NCI-H446 treated with DMSO at 0.1 percent for 48 hours (cell line): Measurements from ENCODE around the gene C1orf232.
A peak's percentile ranks its signal among the peaks of the same experiment; 100 is the strongest.

ENCODE experiments used
- DNase-seq: peaks from one replicate; lab custom pipeline; 2025; lab: John Stamatoyannopoulos, UW

Gene C1orf232

DNA sequence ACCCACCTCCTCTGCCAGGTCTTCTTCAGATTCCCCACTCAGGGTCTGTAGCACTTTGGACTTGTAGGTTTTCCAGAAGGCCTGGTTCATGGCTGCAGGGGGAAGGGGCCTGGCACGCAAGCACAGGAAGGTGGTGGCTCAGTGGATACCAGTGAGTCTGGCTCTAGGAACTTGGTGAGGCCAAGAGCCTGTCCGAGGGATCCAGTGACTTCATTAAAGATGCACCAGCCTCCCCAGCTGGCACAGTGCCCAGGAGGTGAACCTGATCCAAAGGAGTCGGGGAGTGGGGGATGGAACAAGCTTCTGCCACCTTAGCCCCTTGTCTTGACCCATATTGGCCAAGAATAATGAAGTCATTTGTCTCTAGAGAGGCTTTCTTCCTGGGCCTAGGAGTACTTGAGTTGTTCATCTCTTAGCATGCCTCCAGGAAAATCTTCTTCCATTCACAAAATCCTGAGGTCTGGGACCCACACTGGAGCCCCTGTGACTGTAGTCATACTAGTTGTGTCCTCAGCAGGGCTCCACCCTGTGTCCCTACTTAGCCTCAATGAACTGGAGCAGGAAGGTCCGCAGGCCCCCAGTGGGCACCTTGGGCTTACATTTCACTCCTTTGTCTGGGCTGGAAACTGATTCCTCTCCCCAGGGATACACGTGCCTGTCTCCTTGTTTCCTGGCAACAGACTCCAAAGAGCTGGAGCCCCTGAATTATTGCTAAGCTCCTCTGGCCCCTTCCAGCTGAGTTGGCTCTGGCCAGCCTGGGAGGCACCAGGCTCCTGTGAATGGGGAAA lies at the start of gene C1orf232:
Gene C1orf232, minus strand, starts transcription at position 554 of the 788 bp plus-strand sequence. Its CDS starts 464 bp downstream, at position 90.
- peak; percentile 17 for DNase-seq

- DNase-seq, result no peak
These were observed 46.5 kb upstream of the C1orf232 start for GRCh38 chr1:26215246-26215645.

DNA sequence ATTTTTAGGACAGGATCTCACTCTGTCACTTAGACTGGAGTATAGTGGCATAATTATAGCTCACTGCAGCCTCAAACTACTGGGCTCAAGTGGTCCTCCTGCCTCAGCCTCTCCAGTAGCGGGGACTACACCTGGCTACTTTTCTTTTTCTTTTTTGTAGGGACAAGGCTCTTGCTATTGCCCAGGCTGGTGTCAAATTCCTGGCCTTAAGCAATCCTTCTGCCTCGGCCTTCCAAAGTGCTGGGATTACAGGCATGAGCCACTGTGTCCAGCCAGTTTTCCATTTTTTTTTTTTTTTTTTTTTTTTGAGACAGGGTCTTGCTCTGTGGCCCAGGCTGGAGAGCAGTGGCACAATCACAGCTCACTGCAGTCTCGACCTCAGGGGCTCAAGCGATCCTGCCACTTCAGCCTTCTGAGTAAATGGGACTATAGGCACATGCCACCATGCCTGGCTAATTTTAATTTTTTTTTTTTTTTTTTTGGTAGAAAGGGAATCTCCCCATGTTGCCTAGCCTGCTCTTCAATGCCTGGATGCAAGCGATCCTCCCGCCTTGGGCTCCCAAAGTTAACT lies 44.7 kb upstream of the C1orf232 start:
- DNase-seq, result no peak

DNA sequence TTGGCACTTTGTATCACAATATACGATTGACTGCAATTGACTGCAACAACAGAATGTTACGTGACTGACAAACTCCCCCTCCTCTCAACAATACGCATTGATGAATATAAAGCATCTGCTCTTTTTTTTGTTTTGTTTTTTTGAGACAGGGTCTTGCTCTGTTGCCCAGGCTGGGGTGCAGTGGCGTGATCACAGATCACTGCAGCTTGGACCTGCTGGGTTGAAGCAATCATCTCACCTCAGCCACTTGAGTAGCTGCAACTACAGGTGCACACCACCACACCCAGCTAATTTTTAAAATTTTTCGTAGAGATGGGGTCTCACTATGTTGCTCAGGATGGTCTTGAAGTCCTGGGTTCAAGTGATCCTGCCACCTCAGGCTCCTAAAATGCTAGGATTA lies 44.0 kb upstream of the C1orf232 start:
- no peak for DNase-seq

DNA sequence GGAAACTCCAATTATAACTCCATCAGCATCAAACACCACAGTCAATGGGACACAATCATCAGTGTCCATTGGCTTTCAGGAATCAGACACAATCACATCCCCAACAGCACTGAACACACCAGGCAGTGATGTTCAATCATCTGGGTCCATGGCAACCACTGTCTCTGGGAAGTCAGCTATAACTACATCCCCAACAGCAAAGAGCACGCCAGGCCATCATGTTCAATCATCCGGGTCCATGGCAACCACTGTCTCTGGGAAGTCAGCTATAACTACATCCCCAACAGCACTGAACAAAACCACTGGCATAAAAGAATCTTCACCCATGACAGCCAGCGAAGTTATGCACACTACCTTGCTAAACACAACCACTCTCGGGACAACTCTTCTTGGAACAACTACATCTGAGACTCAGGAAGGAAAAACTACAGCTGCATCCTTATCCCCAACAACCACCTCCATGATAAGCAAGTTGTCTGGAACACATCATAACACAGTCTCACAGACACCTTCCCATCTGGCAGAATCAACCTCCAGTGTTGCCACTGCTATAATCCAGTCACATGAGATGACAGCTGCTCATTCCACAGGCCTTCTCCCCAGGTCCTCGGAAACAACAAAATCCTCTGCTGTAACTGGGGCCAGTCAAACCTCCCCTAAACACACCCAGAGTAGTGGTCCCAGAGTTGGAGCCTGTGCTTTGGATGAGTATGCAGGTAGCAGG lies 41.5 kb upstream of the C1orf232 start:
- DNase-seq, result no peak

DNA sequence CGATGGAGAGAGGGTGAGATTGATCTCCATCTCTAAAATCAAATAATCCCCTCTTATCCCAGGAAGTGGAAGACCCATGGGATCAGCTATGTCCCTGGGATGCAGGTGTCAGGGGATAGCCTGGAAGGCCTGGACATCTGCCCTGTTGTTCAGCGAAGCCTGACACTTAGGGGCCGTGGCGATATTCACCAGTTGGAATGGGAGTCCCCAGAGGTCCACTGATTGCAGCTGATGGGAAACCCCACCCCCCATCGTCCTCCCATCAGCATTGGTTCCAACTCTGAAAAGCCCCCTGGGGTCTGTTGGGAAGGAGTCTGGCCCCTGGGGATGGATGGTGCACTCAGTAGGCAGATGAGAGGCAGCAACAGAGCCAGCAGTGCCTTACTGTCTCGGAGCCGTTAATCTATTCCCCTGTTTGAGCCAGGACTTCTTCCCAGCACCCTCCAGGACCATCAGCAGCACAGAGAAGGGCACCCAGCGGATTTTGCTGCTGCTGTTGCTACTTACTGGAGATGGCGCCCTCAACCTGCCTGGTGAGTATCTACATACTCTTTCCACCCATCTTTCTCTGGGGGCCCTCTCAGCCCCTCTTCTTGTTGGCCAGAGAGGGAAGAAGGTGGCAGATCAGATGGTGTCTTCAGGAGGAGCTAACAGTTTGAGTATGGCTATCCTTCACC lies 35.0 kb upstream of the C1orf232 start:
- no peak for DNase-seq

DNA sequence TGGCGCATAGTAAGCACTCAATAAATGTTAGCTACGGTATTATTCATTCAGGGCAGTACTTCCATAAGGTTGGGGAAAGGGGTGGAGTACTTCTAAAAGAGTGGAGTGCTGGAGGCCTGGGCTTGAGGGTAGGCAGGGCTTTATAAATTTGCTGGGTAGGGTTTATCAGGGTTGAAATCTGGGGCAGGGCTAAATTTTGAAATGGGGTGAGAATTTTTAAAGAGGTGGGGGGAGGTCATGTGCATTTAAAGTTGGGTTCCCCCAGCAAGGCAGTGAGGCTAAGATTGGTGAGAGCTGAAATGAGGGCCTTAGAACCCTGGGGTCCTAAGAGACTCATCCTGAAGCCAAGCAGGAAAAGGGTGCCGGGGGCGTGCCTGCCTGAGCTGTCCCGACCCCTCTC lies 31.6 kb upstream of the C1orf232 start:
- no peak for DNase-seq

GRCh38 chr1:26197813-26198212 lies 29.1 kb upstream of the C1orf232 start:
- DNase-seq, result no peak

DNA sequence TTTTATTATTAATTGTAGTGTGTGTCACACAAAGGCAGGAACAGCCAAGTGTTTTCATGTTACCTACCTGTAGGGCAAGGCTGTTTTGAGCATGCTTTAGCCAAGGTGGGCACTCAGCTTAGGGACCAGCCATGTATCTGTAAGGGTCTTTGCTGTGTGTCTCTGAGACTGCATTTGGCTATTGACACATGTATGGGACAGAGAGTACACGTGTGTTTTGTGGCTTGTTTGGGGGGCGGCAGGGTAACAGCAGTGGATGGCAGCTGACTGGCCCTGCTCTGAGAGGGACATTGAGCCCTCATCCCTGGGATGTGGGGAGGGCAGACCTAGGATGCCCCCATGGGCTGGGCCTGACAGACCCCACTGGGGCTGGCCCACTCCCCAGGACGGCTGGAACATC lies 28.5 kb upstream of the C1orf232 start:
- DNase-seq, result no peak

- no peak for DNase-seq
These were observed 27.0 kb upstream of the C1orf232 start for GRCh38 chr1:26195805-26196204.

DNA sequence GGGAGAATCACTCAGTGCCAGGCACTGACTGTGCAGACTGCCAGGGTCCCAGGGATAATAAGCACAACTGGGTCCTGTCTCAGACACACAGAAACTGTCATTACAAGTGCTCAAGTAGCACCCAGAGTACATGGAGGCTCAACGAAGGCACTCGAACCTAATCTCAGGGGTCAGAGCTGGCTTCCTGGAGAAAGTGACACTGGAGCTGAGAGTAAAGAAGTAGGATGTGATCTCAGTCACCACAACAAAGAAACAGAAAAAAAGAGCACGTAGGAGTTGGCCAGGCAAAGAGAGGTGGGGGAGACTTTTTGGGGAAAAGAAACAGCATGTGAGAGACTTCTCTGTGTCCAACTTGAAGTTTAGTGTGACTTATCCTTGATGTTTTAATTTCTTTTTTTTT lies 23.0 kb upstream of the C1orf232 start:
- DNase-seq, result no peak

- no peak for DNase-seq
These were observed 21.7 kb upstream of the C1orf232 start, which contains the start of gene CATSPER4 for GRCh38 chr1:26190373-26190987. TSS of gene CATSPER4 (plus strand) at chr1:26190602. CDS start at chr1:26190628, 26 bp downstream.

- DNase-seq, result no peak
These were observed 21.1 kb upstream of the C1orf232 start for GRCh38 chr1:26189751-26190275.

DNA sequence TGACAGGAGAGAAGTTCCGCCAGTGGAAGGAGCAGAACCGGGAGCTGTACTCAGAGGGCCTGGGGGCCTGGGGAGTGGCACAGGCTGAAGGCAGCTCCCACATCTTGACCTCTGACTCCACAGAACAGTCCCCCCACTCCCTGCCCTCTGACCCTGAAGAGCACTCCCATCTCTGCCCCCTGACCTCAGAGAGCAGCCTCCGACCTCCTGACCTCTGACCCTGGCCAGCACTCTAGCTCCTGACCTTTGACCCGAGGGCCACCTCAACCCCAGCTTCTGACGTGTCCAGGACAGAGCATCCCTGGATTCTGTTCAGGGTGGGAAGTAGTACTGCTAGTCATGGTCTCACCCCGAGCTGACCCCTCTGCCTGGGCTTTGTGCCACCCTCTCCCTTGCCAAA lies 20.6 kb upstream of the C1orf232 start:
- no peak for DNase-seq

DNA sequence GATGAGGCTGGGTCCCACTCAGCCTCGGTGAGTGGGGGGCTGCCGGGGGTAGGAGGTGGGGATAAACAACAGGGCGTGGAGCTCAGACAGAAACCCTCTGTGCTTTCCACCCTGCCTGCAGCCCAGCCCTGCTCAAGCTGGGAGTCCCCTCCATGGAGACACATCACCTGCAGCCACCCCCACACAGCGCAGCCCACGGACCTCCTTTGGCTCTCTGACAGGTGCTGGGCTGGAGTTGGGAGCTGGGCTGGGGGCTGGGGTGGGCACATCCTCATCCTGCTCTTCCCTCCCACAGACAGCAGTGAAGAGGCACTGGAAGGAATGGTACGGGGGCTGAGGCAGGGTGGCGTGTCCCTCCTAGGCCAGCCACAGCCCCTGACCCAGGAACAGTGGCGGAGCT lies 19.7 kb upstream of the C1orf232 start:
- DNase-seq, result no peak

- no peak for DNase-seq
These were observed 19.1 kb upstream of the C1orf232 start for GRCh38 chr1:26187882-26188281.

GRCh38 chr1:26184883-26185282 lies 16.1 kb upstream of the C1orf232 start:
- no peak for DNase-seq

GRCh38 chr1:26184086-26184485 lies 15.3 kb upstream of the C1orf232 start:
- DNase-seq, result no peak

DNA sequence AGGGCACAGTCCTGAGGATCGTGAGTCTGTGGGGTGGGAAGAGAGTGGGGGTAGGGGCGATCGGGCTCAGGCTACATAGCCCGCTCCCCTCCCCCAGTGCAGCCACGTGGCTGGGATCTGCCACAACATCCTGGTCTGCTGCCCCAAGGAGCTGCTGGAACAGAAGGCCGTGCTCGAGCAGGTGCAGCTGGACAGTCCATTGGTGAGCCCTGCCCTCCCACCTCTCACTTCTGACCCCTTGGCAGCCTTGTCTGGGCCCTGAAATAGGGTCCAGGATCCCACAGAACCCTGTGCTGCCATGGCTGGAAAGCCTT lies 13.6 kb upstream of the C1orf232 start:
- DNase-seq, result no peak

DNA sequence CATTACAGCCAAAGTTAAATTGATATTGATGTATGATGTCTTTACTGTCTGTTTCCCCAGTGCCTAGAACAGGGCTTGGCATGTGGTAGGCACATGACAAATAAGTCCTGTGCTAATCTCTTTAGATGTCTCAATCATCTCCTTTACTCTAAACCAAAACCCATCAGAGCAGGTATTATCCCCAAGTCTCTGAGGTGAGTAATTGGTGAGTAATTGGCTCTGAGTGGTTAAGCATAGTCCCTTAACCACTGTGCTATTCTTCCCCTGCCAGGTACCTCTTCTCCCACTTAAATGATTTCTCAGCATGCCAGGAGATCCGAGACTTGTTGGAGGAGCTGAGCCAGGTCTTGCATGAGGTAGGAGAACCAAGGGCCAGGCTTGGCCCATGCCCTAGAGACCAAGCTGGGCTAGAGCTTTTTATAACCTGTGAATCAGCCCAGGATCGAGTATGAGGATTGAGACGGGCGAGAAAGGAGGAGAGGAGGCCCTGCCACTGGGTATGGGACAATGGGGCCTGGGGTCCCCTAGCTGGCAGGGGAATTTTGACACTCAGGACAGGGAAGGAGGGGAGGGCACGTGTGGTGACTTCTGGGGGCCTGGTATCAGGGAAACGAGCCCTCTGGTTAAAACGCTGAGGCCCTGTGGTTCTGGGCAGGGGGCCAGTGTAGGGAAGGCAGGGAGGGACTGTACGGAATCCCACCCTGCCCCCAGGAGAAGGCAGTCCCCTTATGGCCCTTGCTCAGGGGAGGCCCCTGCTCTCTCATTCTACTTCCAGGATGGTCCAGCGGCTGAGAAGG lies 13.0 kb upstream of the C1orf232 start:
- no peak for DNase-seq

DNA sequence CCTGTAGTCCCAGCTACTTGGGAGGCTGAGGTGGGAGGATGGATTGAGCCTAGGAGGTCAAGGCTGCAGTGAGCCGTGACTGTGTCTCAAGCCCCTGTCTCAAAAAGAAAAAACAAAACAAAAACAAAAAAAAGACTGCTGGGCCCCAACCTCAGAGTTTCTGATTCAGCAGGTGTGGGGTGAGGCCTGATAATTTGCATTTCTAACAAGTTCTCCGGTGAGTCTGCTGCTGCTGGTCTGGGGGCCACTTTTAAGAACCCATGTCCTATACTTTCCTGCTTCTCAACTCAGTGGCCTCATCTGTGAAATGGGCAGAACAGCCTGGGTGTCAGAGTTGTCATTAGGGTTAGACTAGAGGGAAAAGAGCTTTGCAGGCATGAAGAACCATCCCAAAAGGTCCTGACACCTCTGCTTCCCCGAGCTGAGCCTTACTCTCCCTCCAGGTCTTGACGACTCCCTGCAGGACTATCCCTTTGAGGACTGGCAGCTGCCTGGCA lies 11.3 kb upstream of the C1orf232 start:
- DNase-seq, result no peak
